Upper lobe of right lung (tissue), 1 donor: ENCODE measurements around the gene FBP1. TPM values are rescaled to one million over a fixed set of nuclear protein-coding genes. Genes with fewer than 3 reads are reported as not detected.

ENCODE experiments used
- ATAC-seq: fragments of 200-7000 bp; cut with Tn5 transposase; one replicate; pipeline ENCODE4 v1.9.1; 2020; ENCODE audit warnings: mild to moderate bottlenecking, moderate library complexity
- DNase-seq: peaks from one replicate; pipeline ENCODE4 v3.0.0-alpha.2; 2020
- H3K27ac ChIP-seq: fragments of 200-600 bp; one replicate; pipeline ENCODE4 v1.8.0; 2022
- H3K27me3 ChIP-seq: fragments of 200-600 bp; one replicate; pipeline ENCODE4 v1.8.0; 2022; ENCODE audit warnings: mild to moderate bottlenecking
- H3K36me3 ChIP-seq: fragments of 200-600 bp; one replicate; pipeline ENCODE4 v1.8.0; 2022
- H3K4me1 ChIP-seq: fragments of 200-600 bp; one replicate; pipeline ENCODE4 v1.8.0; 2022
- H3K4me3 ChIP-seq: fragments of 200-600 bp; one replicate; pipeline ENCODE4 v1.8.0; 2022; ENCODE audit warnings: mild to moderate bottlenecking
- H3K9me3 ChIP-seq: fragments of 200-600 bp; one replicate; pipeline ENCODE4 v1.8.0; 2022
- intact Hi-C: fragments of 100-400 bp; cut with DNase I; formaldehyde crosslinking; loops from one replicate; pipeline ENCODE4 v1.11.0; 2022
- total RNA-seq: library from RNA; stranded (reverse); fragmentation: NEBNext Ultra II Directional; extraction: Animal tissue kit (Norgen Biotek cat#: 25700); gene quantifications from one replicate; pipeline ENCODE4 v1.2.1, GENCODE V29; 2021
- TF ChIP-seq, protein P1 (sequence below): fragments of 200-600 bp; IDR thresholded peaks from one replicate; pipeline ENCODE4 v1.8.0; 2022; ENCODE audit warnings: antibody characterized with exemption
- donor health status: DM: no; HTN: yes; CAD: no; lungs with severe emphysema.

Gene FBP1
- total RNA-seq, 1 donor from 2014 or later: 357 TPM

DNA sequence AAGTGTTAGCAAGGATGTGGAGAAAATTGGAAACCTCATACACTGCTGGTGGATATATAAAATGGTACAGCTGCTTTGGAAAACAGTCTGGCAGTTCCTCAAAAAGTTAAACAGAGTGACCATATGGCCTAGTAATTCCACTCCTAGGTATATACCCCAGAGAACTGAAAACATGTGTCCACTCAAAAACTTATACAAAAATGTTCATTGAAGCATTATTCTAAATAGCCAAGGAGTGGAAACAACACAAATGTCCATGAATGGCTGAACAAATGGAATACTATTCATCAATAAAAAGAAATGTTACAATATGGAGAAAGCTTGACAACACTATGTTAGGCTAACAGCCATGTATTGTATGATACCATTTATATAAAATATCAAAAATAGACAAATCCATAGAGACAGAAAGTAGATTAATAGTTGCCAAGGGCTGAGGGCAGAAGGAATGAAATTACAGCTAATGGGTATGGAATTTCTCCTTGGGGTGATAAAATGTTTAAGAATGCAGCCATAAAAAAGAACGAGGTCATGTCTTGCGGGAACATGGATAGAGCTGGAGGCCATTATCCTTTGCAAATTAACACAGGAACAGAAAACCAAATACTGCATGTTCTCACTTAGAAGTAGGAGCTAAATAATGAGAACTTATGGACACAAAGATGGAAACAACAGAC, 33.6 kb upstream of the FBP1 start:
- H3K4me1 ChIP-seq: peaks cover 12% of the 10 kb centered on the region
- H3K36me3 ChIP-seq: no peaks in the 10 kb centered on the region
- no peak overlapping the region for H3K4me3 ChIP-seq
- DNase-seq: no peak
- no peak for ATAC-seq
- H3K27ac ChIP-seq: no peak overlapping the region
- intact Hi-C loops: no loop called here
- H3K9me3 ChIP-seq: no peaks in the 10 kb centered on the region
- no peaks in the 10 kb centered on the region for H3K27me3 ChIP-seq
- TF ChIP-seq, protein P1, sequence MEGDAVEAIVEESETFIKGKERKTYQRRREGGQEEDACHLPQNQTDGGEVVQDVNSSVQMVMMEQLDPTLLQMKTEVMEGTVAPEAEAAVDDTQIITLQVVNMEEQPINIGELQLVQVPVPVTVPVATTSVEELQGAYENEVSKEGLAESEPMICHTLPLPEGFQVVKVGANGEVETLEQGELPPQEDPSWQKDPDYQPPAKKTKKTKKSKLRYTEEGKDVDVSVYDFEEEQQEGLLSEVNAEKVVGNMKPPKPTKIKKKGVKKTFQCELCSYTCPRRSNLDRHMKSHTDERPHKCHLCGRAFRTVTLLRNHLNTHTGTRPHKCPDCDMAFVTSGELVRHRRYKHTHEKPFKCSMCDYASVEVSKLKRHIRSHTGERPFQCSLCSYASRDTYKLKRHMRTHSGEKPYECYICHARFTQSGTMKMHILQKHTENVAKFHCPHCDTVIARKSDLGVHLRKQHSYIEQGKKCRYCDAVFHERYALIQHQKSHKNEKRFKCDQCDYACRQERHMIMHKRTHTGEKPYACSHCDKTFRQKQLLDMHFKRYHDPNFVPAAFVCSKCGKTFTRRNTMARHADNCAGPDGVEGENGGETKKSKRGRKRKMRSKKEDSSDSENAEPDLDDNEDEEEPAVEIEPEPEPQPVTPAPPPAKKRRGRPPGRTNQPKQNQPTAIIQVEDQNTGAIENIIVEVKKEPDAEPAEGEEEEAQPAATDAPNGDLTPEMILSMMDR: no peak

DNA sequence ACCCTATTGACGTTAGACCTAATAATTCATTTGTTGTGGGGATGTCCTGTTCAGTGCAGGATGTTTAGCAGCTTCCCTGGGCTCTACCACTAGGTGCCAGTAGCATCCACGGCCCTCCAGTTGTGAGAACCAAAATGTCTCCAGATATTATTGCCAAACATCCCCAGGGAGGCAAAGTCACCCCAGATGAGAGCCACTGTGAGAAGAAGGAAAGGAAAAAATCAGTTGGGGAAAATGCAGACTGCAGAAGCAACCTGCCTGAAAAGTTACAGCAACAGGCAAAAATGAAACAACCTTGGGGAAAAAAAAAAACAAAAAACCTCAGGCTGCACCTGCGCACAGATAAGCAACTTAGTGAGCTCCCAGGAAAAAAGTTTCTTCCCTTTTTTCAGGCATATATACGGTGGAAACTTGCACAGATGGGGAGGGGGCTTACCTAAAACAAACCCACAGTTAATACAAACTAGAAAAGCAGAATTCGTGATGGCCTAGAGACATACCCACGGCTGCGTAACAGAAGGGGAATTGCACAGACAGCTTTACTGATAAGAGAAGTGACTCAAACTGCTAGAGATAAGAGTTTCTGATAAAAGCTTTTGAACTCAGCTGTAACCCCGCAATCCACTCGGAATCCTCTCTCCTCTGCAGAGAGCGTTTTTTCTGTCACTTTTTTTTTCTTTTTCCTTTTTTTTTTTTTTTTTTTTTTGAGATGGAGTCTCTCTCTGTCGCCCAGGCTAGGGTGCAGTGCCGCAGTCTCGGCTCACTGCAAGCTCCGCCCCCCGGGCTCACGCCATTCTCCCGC, 29.8 kb upstream of the FBP1 start:
- H3K27me3 ChIP-seq: no peaks in the 10 kb centered on the region
- H3K9me3 ChIP-seq: no peaks in the 10 kb centered on the region
- DNase-seq (peak; percentile 79), ATAC-seq (peak; percentile 97)
- intact Hi-C loops: no loop called here
- H3K36me3 ChIP-seq: no peaks in the 10 kb centered on the region
- peak overlapping the region; percentile 43 for H3K27ac ChIP-seq
- H3K4me3 ChIP-seq: peak overlapping the region; percentile 53
- TF ChIP-seq, protein P1: peak; percentile 87
- peaks cover 12% of the 10 kb centered on the region for H3K4me1 ChIP-seq

DNA sequence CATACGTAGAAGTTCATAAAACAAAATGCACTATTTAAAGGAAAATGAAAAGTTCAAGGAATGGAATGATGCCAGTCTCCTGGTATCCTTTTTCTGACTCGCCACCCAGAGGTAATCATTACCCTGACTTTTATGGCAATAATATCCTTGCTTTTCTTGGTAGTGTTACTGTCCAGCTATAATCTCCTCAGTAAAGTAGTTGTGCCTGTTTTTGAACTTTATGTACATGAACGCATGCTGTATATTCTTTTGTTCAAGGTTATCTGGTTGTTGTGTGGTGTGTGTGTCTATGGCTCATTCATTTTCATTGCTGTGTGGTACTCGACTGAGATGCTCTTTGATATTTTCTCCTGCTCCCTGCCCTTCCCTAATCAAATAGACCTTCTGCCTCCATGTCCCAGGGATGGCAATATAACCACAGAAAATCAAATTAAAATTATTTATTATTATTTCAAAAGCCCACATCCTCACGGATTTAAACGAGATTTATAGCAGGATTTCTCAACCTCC, 29.2 kb upstream of the FBP1 start:
- H3K9me3 ChIP-seq: no peaks in the 10 kb centered on the region
- TF ChIP-seq, protein P1: no peak
- ATAC-seq (no peak), DNase-seq (no peak)
- intact Hi-C loops: no loop called here
- peaks cover 12% of the 10 kb centered on the region for H3K4me1 ChIP-seq
- H3K27ac ChIP-seq: no peak overlapping the region
- no peaks in the 10 kb centered on the region for H3K36me3 ChIP-seq
- no peak overlapping the region for H3K4me3 ChIP-seq
- H3K27me3 ChIP-seq: no peaks in the 10 kb centered on the region

DNA sequence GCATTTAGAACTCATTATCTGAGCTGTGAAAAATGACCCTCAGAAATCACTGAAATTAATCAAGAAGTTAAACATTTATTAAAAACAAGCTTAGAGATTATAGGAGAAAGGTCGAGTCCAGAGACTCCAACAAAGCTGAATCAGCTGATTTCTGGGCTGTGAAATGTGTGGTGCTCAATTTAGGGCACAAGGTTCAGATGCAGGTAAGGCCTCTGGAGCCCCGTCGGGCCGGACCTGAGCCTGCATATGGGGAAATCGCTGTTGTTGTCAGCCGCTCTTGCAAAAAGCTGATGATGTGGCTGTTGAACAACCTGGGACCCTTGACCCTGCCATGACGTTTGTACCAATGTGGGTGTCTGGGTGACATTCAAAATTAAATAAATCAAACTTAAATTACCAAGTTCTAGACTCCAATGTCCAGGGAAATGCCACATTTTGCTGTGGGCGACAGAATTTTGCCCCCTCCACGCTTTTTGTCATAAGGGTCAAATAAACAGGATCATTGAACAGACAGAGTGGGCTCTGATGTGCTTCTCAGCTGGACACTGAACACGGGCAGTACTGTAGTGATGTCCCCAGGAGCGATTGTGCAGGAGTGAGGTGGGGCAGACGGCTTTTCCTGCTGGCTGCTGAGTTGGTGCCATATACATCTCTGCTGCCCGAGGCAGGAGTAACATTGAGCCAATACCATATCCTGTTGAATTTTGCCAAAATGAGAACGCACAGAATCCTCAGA, 27.2 kb upstream of the FBP1 start:
- no peaks in the 10 kb centered on the region for H3K27me3 ChIP-seq
- intact Hi-C loops: no loop called here
- TF ChIP-seq, protein P1: no peak
- peaks cover 12% of the 10 kb centered on the region for H3K4me1 ChIP-seq
- no peak for ATAC-seq
- H3K36me3 ChIP-seq: no peaks in the 10 kb centered on the region
- no peak overlapping the region for H3K4me3 ChIP-seq
- H3K9me3 ChIP-seq: no peaks in the 10 kb centered on the region
- H3K27ac ChIP-seq: no peak overlapping the region
- no peak for DNase-seq

DNA sequence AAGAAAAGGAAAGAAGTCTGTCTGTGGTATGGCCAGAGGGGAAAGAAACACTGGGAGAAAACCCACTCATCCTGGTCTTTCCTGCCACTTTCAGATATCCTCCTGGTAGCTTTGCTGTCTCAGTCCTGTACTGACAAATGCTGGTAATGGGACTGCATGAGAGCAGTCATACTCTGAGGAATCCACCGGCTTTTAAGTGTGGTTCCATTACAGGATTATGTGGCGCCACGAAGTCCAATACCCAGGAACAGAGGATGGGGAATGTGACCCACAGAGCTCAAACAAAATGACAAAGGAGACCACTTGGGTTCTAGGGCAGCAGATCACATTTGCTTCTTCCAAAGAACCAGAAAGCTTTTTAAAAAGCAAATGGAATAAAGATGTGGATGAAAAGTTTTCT, 26.3 kb upstream of the FBP1 start:
- ATAC-seq: no peak
- TF ChIP-seq, protein P1: no peak
- no peaks in the 10 kb centered on the region for H3K36me3 ChIP-seq
- intact Hi-C loops: no loop called here
- peaks cover 12% of the 10 kb centered on the region for H3K4me1 ChIP-seq
- no peak overlapping the region for H3K27ac ChIP-seq
- H3K27me3 ChIP-seq: no peaks in the 10 kb centered on the region
- no peaks in the 10 kb centered on the region for H3K9me3 ChIP-seq
- DNase-seq: no peak
- no peak overlapping the region for H3K4me3 ChIP-seq
